HL-60 (cell line): ENCODE data around the gene SLC22A1.

ENCODE experiments used
- DNase-seq, 2 experiments: peaks; one replicate each; pipeline ENCODE4 v3.0.0-alpha.2; 2010 to 2020; ENCODE audit warnings: low read depth in 1 of 2, low spot score in 1 of 2
- H3K27ac ChIP-seq: fragments of 250-450 bp; sonication (Bioruptor Pico); replicated peaks from 2 replicates; pipeline ENCODE4 v1.5.1; 2020; ENCODE audit warnings: mild to moderate bottlenecking, moderate library complexity
- H3K27me3 ChIP-seq: fragments of 250-450 bp; sonication (Bioruptor Pico); 2 replicates; pipeline ENCODE4 v1.5.1; 2021; ENCODE audit warnings: mild to moderate bottlenecking, moderate library complexity; ENCODE audit not compliant: insufficient read depth, poor library complexity, severe bottlenecking
- H3K4me3 ChIP-seq: replicated peaks from 2 replicates; pipeline ENCODE4 v1.5.1; 2011; ENCODE audit warnings: mild to moderate bottlenecking, control low read depth, low read length; ENCODE audit not compliant: insufficient read depth
- CTCF ChIP-seq: IDR thresholded peaks from one replicate; pipeline ENCODE4 v1.5.1; 2011; ENCODE audit warnings: low read length, control low read depth, inconsistent platforms; ENCODE audit not compliant: insufficient read depth
- GABPA ChIP-seq: IDR thresholded peaks from 2 replicates; pipeline ENCODE4 v1.6.1; 2012; ENCODE audit warnings: low read depth
- POLR2AphosphoS5 ChIP-seq: IDR thresholded peaks from 2 replicates; pipeline ENCODE4 v1.6.1; 2012; ENCODE audit warnings: low read depth
- REST ChIP-seq: IDR thresholded peaks from 2 replicates; pipeline ENCODE4 v1.6.1; 2012; ENCODE audit warnings: low read depth; ENCODE audit not compliant: insufficient replicate concordance
- SPI1 ChIP-seq: IDR thresholded peaks from 2 replicates; pipeline ENCODE4 v1.6.1; 2012; ENCODE audit warnings: low read depth, mild to moderate bottlenecking, borderline replicate concordance

The SLC22A1 gene

GRCh38 chr6:160180706-160181105 is 59.1 kb downstream of the SLC22A1 start:
- TF ChIP-seq REST: no peak
- TF ChIP-seq SPI1: no peak
- TF ChIP-seq GABPA: no peak
- TF ChIP-seq CTCF: no peak
- no peak for TF ChIP-seq POLR2AphosphoS5
- no peak for DNase-seq
- Histone ChIP-seq H3K27me3 (no peaks in the 10 kb centered on the region), H3K27ac (no peak overlapping the region), H3K4me3 (no peak overlapping the region)

- no peak overlapping the region for H3K4me3 ChIP-seq
- H3K27me3 ChIP-seq: no peaks in the 10 kb centered on the region
- DNase-seq: no peak
- TF ChIP-seq CTCF: no peak
- TF ChIP-seq REST: no peak
- no peak for TF ChIP-seq SPI1
- TF ChIP-seq POLR2AphosphoS5: no peak
- no peak for TF ChIP-seq GABPA
- no peak overlapping the region for H3K27ac ChIP-seq
These were observed 67.2 kb downstream of the SLC22A1 start for GRCh38 chr6:160188773-160189172.

- TF ChIP-seq REST (no peak), CTCF (no peak), SPI1 (no peak), POLR2AphosphoS5 (no peak), GABPA (no peak)
- no peak overlapping the region for H3K4me3 ChIP-seq
- H3K27ac ChIP-seq: no peak overlapping the region
- no peak for DNase-seq
- no peaks in the 10 kb centered on the region for H3K27me3 ChIP-seq
These were observed 68.5 kb downstream of the SLC22A1 start for GRCh38 chr6:160190081-160190480.
